Stimulated activated CD4-positive, alpha-beta T cell treated with anti-CD3 and anti-CD28 coated beads, Interleukin-1b, Interleukin-23, amount 100 ng/mL, for 24 hours (primary cell): ENCODE data around the gene COL4A5.
"Not testable (repeated sequence)": the region's sequence is repeated elsewhere in the genome, so short reads cannot be mapped to it uniquely, and the experiment has no call there.

Experiments used
- DNase-seq, 4 experiments: peaks; one replicate each; pipeline ENCODE4 v3.0.0-alpha.2; 2020; ENCODE audit warnings: low read depth in 4 of 4, low spot score in 1 of 4

Gene COL4A5

DNA sequence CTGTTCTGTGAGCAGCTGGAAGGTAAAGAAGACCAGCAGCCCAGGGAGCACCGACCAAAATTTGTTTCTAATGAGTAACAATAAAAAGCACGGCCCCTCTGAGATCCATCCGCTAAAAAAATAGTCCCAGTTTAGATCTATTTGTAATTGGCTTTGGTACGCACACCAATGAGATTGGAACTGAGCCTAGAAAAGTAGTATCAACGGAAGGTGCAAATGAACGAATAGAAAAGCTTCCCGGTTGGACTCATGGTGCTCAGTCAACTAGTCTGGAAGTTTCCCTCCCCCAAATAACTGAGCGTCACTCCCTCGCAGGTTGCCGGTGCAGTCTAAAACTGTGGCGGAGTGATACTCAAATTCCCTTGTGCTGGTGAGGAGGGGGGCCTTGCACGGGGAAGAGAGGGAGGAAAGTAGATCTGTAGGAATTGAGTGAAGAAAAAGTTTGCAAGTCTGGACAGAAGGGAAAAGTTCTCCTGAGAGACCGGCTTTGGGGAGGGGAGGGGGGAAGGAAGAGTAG, at the start of gene COL4A5:
Gene COL4A5 (plus strand): TSS at position 413 of the 517 bp plus-strand sequence. CDS start 288 bp downstream, outside the sequence.
- DNase-seq, result no peak

DNA sequence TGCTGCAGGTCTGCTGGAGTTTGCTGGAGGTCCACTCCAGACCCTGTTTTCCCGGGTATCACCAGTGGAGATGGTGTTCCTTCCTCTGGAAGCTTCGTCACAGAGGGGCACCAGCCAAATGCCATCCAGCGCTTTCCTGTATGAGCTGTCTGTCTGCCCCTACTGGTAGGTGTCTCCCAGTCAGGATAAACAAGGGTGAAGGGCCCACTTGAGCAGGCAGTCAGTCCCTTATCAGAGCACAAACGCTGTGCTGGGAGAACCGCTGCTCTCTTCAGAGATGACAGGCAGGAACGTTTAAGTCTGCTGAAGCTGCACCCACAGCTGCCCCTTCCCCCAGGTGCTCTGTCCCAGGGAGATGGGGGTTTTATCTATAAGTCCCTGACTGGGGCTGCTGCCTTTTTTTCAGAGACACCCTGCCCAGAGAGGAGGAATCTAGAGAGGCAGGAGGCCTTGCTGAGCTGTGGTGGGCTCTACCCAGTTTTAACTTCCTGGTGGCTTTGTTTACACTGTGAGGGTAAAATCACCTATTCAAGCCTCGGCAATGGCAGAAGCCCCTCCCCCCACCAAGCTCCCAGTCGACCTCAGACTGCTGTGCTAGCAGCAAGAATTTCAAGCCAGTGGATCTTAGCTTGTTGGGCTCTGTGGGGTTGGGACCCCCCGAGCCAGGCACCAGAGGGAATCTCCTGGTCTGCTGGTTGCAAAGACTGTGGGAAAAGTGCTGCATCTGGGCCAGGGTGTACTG, 48.5 kb upstream of the COL4A5 start:
- DNase-seq, result not testable (repeated sequence)

DNA sequence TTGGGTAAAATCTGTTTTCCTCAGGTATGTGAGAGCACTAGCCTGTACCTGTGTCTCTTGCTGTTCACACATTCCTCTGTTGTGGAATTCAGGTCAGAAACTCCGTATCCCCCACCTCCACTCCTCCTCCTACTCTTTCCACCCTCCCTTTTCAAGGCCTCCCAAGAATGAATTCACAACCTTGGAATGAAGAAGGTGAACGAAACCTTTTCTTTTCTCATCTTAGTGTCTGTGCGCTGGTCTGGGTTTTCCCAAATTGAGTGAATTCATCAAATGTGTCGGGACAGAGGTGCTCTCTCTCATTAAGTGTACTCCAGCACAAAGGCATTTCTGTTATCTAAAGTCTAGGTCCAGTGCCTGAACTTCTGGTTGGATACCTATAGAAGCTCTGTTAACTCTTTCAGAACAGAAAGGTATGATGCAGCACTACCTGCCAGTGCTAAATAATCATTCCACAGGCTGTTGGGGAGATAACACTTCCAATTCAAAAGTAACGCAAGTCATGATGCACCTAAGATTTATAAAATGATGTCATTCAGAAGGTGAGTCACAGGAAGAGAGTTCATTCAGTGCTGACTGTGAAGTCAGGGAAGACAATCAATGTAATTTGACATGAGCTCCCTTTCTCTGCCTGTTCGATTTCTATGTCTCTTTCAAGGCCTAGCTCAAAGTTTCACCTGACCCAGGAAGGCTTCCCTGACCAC, 43.3 kb upstream of the COL4A5 start:
- DNase-seq, result no peak

DNA sequence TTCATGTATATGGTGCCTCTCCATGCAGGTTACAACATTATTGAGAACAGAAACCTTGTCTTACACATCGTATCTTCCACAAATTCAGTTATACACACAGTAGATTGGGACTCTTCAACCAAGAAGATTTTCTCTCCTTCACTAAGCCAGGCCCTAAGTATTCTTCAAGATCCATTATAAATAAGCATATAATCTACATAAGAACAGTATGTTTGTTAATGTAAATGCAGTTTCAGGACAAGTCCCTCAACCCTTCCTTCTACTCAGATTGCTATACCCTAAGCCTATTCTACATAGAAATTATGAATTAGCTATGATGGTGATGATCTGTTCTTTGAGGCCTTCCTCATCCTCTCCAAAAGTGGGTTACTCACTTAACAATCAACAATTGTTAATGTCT, 42.7 kb upstream of the COL4A5 start:
- DNase-seq, result no peak

DNA sequence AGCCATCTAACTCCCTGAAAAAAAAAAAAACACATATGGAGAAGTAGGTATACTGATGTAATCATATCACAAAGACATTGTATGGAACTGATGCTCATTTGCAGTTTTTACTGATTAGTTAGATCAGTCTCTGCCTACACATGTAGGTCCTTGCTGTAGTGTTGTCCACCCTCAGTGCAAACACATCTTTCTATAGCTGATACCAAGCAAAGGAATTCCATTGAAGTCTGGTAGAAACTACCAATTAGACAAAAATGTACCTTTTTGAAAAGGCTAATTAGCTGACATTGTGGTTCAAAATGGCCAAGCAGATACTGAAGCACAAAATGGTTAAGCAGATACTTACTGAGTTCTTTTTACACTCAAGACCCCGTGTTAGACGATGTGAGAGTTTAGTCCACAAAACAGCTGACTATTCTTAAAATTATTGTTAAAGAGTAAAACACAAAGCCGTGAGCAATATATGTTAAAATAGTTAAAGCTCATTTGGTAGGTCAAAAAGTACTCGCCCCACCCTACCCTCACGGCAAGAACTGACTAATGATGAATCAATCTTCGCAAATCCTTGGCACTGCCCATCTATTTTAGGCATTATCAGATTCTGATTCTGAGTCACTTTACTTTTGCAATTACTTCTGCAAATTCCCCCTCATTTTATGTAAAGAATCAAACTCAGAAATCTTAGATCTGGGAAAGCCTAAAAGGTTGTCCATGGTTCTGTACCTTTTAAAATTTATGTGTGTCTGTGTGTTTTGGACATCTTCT, 41.8 kb upstream of the COL4A5 start:
- no peak for DNase-seq

DNA sequence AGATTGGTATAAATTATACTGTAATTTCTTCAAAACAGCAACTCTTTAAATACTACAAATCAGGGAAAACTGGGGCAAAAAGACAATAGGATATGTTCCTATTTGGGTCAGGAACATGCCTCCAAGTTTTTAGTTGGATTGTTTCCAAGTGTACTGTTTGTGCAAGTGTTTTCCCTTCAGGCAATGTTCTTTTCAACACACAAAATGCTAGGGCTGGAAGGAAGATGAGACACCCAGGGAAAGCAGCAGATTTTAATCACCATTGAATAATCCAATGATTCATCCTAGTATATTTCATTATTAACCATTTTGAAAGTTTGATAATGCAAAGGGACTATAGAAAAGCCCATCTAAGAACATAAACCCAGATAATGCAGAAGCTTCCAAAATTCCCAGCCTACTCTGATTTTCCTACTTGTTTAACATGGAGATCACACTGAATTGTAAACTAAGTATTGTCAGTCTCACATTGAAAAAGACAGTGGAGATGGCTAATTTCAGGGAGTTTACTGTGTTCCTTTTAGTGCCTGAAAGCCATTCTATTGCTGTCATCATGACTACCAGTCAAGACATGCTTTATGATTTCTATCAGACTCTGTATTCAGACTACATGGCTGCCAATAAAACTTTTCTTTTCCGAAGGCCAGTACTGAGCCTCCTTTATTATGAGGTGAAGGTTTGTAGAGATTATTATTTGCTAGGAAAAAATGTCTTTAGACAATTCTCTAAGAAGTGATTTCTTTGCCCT, 40.0 kb upstream of the COL4A5 start:
- no peak for DNase-seq

DNA sequence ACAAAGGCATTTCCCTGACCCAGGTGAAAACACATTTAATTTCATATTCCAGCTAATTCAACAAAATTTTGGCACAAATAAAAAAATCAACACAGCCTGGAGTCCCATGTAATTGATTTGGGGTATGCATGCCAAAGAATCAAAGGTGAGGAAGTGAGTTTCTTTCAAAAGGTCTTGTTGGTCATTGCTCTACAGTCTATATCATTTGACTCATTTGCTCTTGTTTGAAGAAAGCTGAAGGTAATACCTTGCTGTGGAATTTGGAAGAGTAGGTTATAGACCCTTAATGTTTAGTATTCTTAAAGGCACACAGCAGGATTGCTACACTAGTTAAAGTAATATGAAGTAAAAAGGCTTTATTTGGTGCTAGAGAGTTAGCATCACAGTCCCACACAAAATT, 26.9 kb upstream of the COL4A5 start:
- no peak for DNase-seq

DNA sequence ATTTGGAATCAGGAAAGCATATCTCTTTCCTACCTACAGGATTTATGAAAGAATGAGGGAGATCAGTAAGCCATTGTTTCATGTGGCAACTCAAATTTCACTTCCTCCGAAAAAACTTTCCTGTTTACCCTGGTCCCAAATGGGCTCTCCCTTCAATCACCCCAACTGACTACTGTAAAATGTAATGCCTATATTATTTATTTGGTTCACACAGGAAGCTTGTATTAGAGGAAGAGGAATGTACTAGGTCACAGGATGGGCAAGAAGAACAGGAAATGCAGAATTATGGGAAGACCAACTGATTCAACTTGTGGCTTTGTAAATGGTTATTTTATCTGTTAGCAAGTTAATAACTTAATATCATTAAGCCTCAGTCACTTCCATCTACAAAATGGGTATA, 24.5 kb upstream of the COL4A5 start:
- DNase-seq, result no peak

DNA sequence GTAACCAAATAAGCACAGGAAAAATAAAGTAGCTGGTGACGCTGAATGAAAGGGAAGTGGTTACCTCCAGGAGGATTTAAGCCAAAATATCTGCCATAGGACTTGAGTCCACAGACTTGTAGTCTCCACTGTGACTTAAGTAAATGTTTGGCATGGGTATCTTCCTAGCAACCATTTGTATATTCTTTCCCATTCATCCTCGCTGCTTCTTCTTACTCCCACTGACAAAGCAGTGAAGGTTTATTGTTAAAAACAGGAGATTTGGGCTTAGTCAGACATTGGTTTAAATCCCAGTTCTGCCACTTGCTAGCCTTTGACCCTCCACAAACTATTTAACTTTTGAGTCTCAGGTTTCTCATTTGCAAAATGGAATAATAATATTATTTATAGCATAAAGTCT, 23.7 kb upstream of the COL4A5 start:
- no peak for DNase-seq

DNA sequence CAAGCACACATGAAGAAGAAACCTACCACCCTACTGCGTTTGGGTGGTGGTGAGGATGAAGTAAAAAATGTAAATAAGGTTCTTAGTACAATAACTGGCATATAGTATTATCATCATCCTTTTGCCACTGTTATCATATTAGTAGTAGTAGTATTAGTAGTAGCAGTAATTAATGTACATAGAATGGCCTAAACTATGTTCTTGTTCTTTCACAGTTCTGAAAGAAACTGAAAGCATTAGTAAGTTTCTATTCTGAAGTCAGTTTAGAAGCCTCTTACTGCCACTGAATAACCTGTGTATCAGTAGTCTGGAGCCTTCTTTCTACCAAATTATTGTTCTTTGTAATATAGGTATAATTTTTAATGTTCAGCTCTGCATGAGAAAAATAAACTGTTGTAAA, 22.4 kb upstream of the COL4A5 start:
- no peak for DNase-seq

DNA sequence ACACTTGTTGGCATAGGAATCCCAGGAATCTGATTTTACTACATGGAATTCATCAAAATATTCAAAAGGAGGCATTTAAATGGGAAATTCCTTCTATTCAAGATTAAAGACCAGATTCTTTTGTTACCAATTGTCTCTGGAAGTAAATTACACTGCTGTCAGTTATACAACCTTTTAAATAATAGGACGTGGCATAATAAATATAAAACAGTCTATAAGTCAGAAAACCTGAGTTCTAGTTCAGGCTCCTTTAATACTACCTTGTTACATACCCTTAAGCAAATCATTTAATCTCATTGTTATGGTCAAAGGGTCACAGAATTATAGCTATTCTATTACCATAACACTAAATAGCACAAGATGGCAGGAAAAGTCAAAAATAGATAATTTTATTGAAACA, 20.2 kb upstream of the COL4A5 start:
- no peak for DNase-seq

DNA sequence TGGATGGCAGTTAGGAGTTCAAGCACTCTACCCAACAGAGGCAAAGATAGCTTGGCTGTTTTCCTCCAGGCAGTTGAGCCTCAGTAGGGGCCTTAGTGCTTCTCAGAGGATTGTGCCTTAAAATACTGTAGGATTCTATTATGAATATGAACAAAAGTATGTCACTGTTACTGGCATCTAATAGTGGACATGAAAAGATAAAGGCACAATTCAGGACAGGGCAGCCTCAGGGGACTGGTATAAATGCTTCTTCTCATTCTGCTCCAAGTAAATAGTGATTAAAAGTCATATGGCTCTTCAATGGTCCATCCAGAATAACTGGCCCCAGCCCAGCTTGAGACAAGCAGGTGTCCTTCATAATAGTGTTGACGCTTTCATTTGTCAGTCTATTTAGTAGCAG, 19.2 kb upstream of the COL4A5 start:
- no peak for DNase-seq

DNA sequence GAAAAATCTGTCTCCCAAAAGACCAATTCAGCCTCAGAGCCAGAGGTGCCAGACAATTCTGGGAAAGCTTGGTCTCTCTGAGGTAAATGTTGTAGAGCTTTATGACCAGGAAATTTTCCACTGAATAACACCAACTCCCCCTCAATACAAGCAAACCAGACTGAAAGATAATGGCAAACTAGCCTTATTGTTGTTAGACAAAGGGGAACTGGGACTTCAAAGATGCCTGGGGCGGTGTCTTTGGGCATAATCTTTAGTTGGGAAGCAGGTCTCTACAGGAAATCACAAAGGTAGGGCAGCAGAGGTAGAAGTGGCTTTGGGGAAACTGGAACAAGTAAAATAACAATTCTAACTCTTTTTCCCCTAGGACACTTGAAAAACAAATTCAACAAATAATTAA, 13.4 kb upstream of the COL4A5 start:
- no peak for DNase-seq

DNA sequence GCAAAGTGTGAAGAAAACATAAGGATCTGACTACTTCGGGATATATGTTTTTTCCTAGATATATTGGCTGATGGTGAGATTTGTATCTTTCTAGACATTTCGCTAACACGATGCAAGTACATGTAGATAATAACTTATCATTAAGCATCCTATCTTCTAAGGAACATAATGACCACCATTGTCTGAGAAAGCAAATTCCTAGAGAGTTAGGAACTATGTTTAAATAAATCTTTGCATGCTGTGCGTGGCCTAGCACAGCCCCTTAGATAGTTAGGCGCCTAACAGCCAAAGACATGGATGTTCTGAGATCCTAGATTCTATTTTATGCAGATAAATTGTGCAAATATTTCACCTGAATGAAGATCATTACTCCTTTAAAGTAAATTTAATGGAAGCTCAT, 4.4 kb upstream of the COL4A5 start:
- DNase-seq, result no peak

DNA sequence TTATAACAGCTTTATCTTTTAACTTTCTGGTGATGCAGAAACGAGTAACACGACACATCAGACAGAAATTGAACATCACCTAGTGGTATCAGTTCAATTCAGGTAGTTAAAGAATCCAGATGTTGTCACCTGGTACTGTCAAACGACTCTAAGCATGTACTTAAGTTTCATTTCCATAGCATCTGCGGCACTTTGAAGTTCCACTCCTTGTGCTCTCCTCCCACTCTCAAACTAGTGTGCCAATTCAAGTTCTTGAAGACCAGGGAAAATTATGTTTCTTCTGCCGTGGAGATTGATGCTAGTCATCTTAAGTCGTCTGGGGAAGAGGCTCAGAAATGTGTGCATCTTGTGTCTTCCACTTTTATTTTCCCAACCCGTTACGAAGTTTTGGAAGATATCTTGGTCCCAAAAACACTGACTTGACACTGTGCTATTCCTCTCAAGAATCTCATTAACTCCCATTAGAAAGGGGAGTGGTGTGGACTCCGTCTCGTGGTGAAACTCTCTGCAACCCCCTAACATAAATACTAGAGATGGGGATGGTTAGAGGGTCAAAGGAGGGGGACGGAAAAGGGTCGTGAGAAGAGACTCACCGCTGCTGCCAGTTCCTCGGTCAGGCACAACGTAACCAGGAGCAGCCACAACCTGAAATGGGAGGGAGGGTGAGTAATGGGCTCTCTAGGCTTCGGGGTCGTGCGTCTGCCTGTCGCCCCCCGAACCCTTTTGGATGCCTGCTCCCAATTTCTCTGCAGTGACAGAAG, 2.1 kb upstream of the COL4A5 start:
- DNase-seq, result no peak

DNA sequence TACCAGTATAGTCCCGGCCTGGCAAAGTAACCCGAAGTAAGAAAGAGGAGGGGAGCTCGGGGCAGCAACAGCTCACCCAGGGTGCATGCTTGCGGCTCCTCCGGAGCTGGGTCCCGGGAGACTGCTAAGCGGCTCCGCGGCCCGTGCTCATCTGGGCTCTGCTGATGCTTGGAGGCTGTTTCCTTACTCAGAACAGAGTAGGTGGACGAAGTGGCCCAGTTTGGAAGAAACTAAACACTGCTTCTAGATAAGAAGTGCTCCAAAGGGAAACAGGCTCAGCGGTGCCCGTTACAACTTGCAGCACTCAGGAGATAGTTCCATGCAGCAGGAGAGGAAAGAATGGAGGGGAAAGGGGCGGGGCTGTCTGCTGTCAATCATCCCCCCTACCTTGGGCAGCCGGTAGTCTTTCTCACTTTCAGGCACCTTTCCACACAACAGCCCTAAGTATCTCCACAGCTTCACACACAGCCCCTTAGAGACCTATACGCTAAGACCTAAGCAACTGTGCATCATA, 1.5 kb upstream of the COL4A5 start, which contains the start of gene COL4A6:
Gene COL4A6 (minus strand): TSS at position 313 of the 514 bp plus-strand sequence. CDS start 226 bp downstream, at position 87.
- no peak for DNase-seq

DNA sequence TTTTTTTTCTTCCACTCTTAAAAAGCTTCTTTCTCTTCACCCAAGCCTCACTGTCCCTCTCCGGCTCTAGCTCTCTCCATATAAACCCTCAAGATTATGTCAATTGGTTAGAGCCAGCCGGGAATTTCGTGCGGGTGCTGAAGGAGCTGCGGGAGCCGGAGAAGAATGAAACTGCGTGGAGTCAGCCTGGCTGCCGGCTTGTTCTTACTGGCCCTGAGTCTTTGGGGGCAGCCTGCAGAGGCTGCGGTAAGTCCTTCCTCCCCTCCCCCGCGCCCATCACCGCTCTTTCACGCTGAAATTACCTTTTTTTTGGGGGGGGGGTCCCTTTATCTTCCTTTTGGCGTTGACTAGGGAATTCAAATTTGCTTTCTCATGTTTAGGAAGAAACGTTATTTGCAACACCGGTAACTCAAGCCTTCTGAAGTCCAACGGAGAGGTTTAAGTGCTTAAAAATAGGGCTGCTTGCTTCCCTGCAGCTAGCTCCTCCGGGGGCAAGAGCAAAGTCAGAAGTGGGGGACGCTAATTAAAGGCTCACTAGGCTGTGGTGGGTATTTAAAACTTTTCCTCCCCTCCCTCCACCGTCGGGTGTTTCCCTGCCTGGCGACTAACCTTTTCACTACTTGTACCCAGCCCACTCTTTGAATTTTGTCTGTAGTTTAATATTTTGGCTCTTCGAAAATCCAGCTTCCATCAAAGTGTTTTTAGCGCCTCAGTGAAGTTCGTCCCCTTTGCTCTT, 491 bp downstream of the COL4A5 start:
- no peak for DNase-seq

DNA sequence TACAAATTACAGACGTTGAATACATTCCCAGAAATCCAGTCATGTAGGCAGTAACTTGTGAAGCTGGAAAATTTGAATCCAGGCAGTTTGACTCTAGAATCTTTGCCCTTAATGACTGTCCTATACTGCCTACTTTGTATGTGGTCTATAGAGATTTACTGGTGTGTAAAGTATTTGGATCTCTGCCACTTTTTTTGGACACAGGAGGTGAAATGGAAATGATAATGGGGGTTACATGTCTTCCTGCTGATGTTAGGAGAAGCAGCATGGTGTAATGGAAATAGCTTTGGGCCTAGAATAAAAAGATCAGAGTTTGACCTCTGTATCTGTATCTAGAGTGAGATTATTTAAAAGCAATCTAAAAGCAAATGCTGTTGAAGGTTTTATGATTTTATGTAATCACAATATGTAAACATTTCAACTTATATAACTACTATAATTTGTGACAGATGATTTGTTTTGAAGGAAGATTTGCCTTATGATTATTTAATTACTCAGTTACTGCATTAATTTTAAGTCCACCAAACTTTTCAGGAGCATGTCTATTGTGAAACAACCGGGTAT, 3.3 kb downstream of the COL4A5 start:
- no peak for DNase-seq

DNA sequence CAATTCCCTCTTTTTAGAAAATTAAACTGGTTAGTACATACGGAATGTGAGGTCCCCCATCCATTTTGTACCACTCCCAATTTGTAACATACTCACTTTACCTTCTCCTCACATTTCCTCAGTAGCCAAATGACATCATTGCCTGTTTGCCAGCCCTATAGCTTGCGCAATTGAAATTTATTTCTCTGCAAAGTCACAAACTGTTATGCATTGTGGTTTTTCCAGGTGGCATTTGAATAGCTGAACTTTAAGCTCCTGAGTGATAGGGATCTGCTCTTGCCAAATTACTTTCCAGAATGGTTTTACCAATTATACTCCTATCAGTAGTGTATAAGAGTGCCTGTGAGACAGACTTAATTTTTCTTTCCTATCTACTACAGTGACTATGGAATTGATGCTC, 7.7 kb downstream of the COL4A5 start:
- DNase-seq, result no peak
